GM13977 (cell line): ENCODE data around the gene MTCL1.

ENCODE experiments used
- DNase-seq: peaks from one replicate; pipeline ENCODE4 v3.0.0; 2012; ENCODE audit warnings: low spot score
- CTCF ChIP-seq: IDR thresholded peaks from 2 replicates; pipeline ENCODE4 v1.5.1; 2012; ENCODE audit warnings: mild to moderate bottlenecking, control low read depth; ENCODE audit not compliant: insufficient read depth; ENCODE audit errors: extremely low read depth, missing control alignments
- in situ Hi-C: fragments of 300-500 bp; cut with MboI; formaldehyde crosslinking; loops from one replicate; pipeline ENCODE4 v1.12.0; 2022; ENCODE audit warnings: low sequenced_read_pairs, low pct_unique_long_range_greater_than_20kb, mixed read lengths, inconsistent platforms; ENCODE audit not compliant: unreplicated experiment

Gene MTCL1

DNA sequence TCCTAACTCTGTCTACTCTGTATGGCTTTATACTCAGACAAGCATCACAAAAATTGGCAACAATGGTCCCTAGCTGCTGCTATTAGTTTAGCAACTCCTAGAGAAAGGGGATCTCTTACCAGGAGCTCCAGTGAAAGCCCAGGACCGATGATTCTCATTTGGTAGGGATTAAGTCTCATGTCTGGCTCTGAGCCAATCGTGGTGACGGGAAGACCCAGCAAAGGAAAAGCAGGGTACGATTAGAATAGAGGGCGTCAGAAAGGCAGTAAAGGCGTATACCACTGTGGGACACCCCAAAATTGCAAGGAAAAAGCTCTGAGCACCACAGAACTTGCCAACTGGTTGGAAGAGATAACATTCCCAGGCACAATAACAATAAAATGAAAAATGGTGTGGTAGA is 129.5 kb downstream of the MTCL1 start:
- DNase-seq: no peak
- TF ChIP-seq CTCF: no peak
- in situ Hi-C loops: no loop called here

DNA sequence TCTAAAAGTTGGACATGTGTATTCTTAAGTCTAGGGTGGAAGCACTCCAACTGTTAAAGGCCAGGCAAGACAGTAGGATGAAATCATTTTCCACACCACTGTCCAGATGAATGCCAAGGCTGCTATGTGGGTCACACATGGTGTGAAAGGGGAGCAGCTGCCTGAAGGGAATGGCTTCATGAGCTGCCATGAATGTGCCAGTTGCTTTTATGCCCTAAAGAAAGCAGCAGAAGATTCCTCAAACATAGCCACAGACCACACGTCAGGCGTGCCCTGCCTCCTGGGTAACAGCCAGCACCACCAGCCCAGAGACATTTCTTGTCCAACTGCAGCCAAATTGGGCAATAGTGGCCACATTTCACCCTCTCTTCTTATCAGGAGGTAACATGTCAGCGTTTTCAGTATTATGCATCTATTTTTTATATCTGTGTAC is 130.2 kb downstream of the MTCL1 start:
- no peak for TF ChIP-seq CTCF
- no peak for DNase-seq
- in situ Hi-C loops: no loop called here

DNA sequence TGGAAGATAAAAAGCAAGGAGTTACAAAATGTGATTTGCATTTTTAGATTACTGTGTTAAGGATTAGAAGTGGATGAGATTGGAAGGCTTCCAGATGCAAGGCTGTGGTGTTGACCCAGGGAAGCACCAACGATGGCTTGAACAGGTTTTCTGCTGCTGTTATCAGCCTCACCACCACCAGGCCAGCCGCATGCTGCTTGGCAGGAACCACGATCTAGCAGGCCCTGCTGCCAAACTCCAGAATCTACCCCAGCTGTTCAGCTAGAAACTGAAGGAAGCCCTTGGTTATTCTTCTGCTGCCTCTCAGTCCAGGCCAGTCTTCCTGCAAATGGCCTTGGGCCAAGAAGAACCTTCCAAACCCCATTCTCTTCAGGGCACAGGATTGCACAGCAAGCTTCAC is 133.9 kb downstream of the MTCL1 start:
- no peak for DNase-seq
- no peak for TF ChIP-seq CTCF
- in situ Hi-C loops: no loop called here

DNA sequence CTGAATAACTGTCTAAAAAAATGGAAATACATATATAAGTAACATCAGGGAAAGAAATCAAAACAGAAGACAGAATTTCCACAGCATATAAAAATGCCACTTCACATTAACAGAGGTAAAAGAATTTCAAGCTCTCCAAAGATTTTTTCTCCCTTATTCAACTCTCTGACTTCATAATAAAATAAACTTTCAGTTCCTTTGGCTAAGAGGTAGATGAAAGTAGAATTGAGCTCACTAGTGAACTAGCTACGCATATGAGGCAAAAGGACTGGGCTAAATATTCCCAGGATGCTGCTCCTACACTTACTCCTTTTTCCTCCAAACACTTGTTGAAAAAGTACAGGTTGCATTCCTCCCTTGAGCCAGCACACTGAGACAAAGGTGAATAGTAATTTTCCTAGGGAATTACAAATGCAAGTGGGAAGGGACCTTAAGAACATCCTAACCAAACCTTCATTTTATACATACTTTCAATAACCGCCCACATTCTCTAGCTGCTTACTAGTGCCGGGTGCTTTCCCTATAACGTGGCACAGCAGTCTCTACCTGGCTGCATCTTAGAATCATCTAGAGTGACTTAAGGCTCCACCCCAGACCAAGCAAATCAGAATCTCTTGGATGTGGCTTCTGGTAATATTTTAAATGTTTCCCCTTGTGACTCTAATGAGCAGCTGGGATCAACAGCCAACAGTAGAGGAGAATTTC is 136.6 kb downstream of the MTCL1 start:
- in situ Hi-C loops: no loop called here
- TF ChIP-seq CTCF: no peak
- no peak for DNase-seq

GRCh38 chr18:8842506-8842905 is 137.2 kb downstream of the MTCL1 start:
- no peak for TF ChIP-seq CTCF
- in situ Hi-C loops: no loop called here
- no peak for DNase-seq

GRCh38 chr18:8843005-8843404 is 137.6 kb downstream of the MTCL1 start:
- no peak for TF ChIP-seq CTCF
- in situ Hi-C loops: no loop called here
- no peak for DNase-seq
